ENCODE measurements around the gene SSNA1. TPM values are rescaled to one million over a fixed set of nuclear protein-coding genes. Genes with fewer than 3 reads are reported as not detected.
A peak's percentile ranks its signal among the peaks of the same experiment; 100 is the strongest.

SSNA1 gene
- total and polyA plus RNA-seq, 2 donors: 74.9 to 85.2 TPM

DNA sequence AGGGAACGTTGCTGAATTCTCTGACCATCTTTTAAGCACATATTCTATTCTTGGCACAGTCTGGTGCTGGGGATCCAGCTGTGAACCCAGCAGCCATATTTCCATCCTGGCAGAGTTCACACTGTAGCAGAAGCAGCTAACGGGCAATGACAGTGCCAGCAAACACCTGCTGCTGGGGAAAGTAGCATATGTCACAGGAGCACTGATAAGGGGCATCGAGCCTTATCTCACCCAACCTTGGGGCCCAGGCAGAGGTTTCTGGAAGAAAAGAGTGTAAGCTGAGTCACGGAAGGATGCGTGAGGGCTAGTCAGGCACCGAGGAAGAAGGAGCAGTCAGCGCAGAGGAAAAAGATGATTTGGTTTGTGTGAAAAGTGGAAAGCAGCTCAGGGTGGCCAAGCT lies 18.1 kb downstream of the SSNA1 start:
- Histone ChIP-seq H3K4me3 (ENCODE audit: low read length in 2 of 2) (peak overlapping the region in 1 of 2 donors; percentile 92), H3K4me1 (ENCODE audit: control insufficient read depth in 2 of 2, insufficient read depth in 2 of 2, low read length in 2 of 2) (peaks cover 23 to 28% of the 10 kb centered on the region in 2 donors), H3K27me3 (ENCODE audit: control insufficient read depth in 2 of 2, insufficient read depth in 1 of 2, low read length in 1 of 2) (no peaks in the 10 kb centered on the region), H3K9me3 (ENCODE audit: control insufficient read depth in 2 of 2, insufficient read depth in 1 of 2, low read length in 1 of 2) (peaks cover 0 to 9% of the 10 kb centered on the region in 2 donors), H3K27ac (ENCODE audit: low read depth in 1 of 2, low read length in 1 of 2) (no peak overlapping the region), H3K36me3 (ENCODE audit: control insufficient read depth in 2 of 2, insufficient read depth in 2 of 2, low read length in 1 of 2) (peaks cover 10 to 11% of the 10 kb centered on the region in 2 donors)
- WGBS: 92% methylated on average over 7 of the region's 7 CpGs
- no peak for DNase-seq (ENCODE audit: low read depth in 6 of 9, low spot score in 9 of 9)

DNA sequence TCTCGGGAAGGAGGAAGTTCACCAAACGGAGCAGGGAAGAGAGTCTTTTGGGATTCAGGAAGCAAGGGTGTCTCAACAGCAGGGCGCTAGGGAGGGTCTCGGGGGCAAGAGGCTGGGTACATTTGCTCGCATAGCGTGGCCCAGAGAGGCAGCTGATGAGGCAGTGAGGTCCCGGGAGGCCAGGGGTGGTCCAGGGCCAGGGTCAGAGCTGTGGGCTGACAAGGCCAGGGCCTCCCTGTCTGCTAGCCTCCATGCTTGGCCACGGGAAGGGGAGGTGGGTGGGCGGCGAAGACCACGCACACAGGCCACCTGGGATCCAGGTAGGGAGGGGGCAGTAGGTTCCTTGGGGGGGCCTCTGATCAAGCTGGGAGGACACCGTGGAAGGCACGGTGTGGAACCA lies 23.1 kb downstream of the SSNA1 start:
- peaks cover 26 to 45% of the 10 kb centered on the region in 2 donors for H3K36me3 ChIP-seq (ENCODE audit: control insufficient read depth in 2 of 2, insufficient read depth in 2 of 2, low read length in 1 of 2)
- 89% methylated on average over 13 of the region's 13 CpGs for WGBS
- peaks cover 0 to 3% of the 10 kb centered on the region in 2 donors for H3K9me3 ChIP-seq (ENCODE audit: control insufficient read depth in 2 of 2, insufficient read depth in 1 of 2, low read length in 1 of 2)
- no peak overlapping the region for H3K27ac ChIP-seq (ENCODE audit: low read depth in 1 of 2, low read length in 1 of 2)
- peaks cover 4 to 6% of the 10 kb centered on the region in 2 donors for H3K4me1 ChIP-seq (ENCODE audit: control insufficient read depth in 2 of 2, insufficient read depth in 2 of 2, low read length in 2 of 2)
- H3K27me3 ChIP-seq (ENCODE audit: control insufficient read depth in 2 of 2, insufficient read depth in 1 of 2, low read length in 1 of 2): no peaks in the 10 kb centered on the region
- no peak for DNase-seq (ENCODE audit: low read depth in 6 of 9, low spot score in 9 of 9)
- no peak overlapping the region for H3K4me3 ChIP-seq (ENCODE audit: low read length in 2 of 2)

DNA sequence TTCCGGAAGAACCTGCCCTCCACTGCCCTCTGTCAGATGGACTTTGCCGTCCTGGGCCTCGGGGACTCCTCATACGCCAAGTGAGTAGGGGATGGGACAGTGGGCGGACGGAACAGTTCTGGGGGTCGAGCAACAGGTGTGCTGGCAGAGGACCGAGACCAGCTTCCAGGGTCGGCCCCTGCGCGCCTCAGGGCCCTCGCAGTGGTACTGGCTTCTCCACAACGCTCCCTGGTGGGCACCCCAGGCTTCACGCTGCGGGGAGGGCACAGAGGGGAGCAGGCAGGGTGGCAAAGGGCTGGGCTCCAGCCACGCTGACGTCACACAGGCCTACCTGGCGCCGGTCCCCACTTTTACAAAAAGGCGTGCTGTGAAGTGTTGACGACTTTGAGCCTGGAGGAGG lies 24.0 kb downstream of the SSNA1 start:
- Histone ChIP-seq H3K4me1 (ENCODE audit: control insufficient read depth in 2 of 2, insufficient read depth in 2 of 2, low read length in 2 of 2) (no peaks in the 10 kb centered on the region), H3K36me3 (ENCODE audit: control insufficient read depth in 2 of 2, insufficient read depth in 2 of 2, low read length in 1 of 2) (peaks cover 27 to 52% of the 10 kb centered on the region in 2 donors), H3K4me3 (ENCODE audit: low read length in 2 of 2) (no peak overlapping the region), H3K27me3 (ENCODE audit: control insufficient read depth in 2 of 2, insufficient read depth in 1 of 2, low read length in 1 of 2) (no peaks in the 10 kb centered on the region), H3K9me3 (ENCODE audit: control insufficient read depth in 2 of 2, insufficient read depth in 1 of 2, low read length in 1 of 2) (peaks cover 0 to 3% of the 10 kb centered on the region in 2 donors), H3K27ac (ENCODE audit: low read depth in 1 of 2, low read length in 1 of 2) (no peak overlapping the region)
- no peak for DNase-seq (ENCODE audit: low read depth in 6 of 9, low spot score in 9 of 9)
- WGBS: 96% methylated on average over 21 of the region's 21 CpGs

DNA sequence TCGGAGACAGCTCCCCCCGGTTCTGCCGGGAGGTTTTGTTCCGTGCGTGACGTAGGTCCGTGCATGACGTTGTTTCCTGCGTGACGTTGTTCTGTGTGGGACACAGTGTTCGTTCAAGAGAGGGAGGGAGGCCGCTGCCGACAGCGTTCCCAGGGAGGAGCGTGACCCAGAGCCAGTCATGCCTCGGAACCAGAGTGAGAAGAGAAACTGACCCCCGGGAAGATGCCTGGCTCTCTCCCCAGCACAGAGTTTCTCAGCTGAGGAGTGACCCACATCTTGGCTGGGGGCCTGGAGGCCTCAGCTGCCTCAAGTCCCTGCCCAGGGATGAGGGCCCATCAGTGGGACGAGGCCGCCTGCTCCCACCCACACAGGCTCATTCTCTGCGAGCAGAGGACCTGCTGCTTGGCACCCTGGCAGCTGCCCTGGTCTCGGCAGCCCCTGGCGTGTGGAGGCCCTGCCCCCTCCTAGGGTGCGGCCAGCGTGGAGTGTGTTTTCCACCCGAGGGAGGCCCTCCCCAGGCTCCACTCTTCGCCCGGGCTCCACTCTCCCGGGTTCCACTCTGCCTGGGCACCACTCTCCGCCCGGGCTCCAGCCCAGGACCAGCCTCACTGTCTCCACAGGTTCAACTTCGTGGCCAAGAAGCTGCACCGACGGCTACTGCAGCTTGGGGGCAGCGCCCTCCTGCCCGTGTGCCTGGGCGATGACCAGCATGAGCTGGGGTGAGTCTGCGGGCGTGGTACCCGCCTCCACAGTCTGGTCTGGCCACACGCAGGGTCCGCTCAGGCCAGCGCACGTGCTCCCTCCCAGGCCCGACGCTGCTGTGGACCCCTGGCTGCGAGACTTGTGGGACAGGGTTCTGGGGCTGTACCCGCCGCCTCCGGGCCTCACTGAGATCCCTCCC lies 24.9 kb downstream of the SSNA1 start:
- no peak for DNase-seq (ENCODE audit: low read depth in 6 of 9, low spot score in 9 of 9)
- Histone ChIP-seq H3K4me3 (ENCODE audit: low read length in 2 of 2) (no peak overlapping the region), H3K27me3 (ENCODE audit: control insufficient read depth in 2 of 2, insufficient read depth in 1 of 2, low read length in 1 of 2) (no peaks in the 10 kb centered on the region), H3K36me3 (ENCODE audit: control insufficient read depth in 2 of 2, insufficient read depth in 2 of 2, low read length in 1 of 2) (peaks cover 27 to 52% of the 10 kb centered on the region in 2 donors), H3K27ac (ENCODE audit: low read depth in 1 of 2, low read length in 1 of 2) (no peak overlapping the region), H3K4me1 (ENCODE audit: control insufficient read depth in 2 of 2, insufficient read depth in 2 of 2, low read length in 2 of 2) (no peaks in the 10 kb centered on the region), H3K9me3 (ENCODE audit: control insufficient read depth in 2 of 2, insufficient read depth in 1 of 2, low read length in 1 of 2) (peaks cover 0 to 3% of the 10 kb centered on the region in 2 donors)
- 97% methylated on average over 49 of the region's 49 CpGs for WGBS

DNA sequence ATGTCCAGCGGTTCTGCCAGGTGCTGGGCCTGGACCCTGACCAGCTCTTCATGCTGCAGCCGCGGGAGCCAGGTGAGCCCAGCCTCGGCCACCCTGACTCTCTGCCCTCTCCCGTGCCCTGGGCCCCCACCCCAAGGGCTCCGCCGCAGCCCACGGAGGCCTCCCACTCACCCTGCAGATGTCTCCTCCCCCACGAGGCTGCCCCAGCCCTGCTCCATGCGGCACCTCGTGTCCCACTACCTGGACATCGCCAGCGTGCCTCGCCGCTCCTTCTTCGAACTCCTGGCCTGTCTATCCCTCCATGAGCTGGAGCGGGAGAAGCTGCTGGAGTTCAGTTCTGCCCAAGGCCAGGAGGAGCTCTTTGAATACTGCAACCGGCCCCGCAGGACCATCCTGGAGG lies 26.1 kb downstream of the SSNA1 start:
- Histone ChIP-seq H3K4me1 (ENCODE audit: control insufficient read depth in 2 of 2, insufficient read depth in 2 of 2, low read length in 2 of 2) (no peaks in the 10 kb centered on the region), H3K9me3 (ENCODE audit: control insufficient read depth in 2 of 2, insufficient read depth in 1 of 2, low read length in 1 of 2) (no peaks in the 10 kb centered on the region), H3K27me3 (ENCODE audit: control insufficient read depth in 2 of 2, insufficient read depth in 1 of 2, low read length in 1 of 2) (no peaks in the 10 kb centered on the region), H3K27ac (ENCODE audit: low read depth in 1 of 2, low read length in 1 of 2) (no peak overlapping the region), H3K4me3 (ENCODE audit: low read length in 2 of 2) (no peak overlapping the region), H3K36me3 (ENCODE audit: control insufficient read depth in 2 of 2, insufficient read depth in 2 of 2, low read length in 1 of 2) (peaks cover 23 to 45% of the 10 kb centered on the region in 2 donors)
- WGBS: 99% methylated on average over 19 of the region's 19 CpGs
- no peak for DNase-seq (ENCODE audit: low read depth in 6 of 9, low spot score in 9 of 9)

DNA sequence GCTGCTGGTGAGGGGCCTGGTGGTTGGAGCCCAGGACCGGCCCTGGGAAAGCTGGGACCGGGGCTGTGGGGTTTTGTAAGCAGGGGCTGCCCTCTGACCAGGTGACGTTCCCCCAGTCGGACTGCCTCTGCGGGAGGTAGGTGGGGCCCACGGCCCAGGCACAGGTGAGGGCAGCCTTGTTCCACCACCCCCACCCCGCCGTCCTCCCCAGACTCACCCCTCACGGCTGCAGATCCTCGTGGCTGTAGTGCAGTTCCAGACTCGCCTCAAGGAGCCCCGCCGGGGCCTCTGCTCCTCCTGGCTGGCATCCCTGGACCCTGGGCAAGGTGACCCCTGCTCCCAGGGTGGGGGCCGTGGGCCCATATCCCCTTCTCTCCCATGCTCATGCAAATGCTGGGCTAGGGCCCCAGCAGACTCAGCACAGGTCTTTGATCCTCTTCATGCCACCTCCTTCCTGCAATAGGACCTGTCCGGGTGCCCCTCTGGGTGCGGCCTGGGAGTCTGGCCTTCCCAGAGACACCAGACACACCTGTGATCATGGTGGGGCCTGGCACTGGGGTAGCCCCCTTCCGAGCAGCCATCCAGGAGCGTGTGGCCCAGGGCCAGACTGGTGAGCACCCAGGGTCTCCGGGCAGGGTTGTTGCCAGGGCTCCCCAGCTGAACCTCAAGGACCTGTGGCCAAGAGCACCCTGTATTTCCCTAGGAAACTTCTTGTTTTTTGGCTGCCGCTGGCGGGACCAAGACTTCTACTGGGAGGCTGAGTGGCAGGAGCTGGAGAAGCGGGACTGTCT lies 26.9 kb downstream of the SSNA1 start:
- Histone ChIP-seq H3K27ac (ENCODE audit: low read depth in 1 of 2, low read length in 1 of 2) (no peak overlapping the region), H3K36me3 (ENCODE audit: control insufficient read depth in 2 of 2, insufficient read depth in 2 of 2, low read length in 1 of 2) (peaks cover 23 to 40% of the 10 kb centered on the region in 2 donors), H3K4me1 (ENCODE audit: control insufficient read depth in 2 of 2, insufficient read depth in 2 of 2, low read length in 2 of 2) (no peaks in the 10 kb centered on the region), H3K27me3 (ENCODE audit: control insufficient read depth in 2 of 2, insufficient read depth in 1 of 2, low read length in 1 of 2) (peaks cover 0 to 7% of the 10 kb centered on the region in 2 donors), H3K4me3 (ENCODE audit: low read length in 2 of 2) (no peak overlapping the region), H3K9me3 (ENCODE audit: control insufficient read depth in 2 of 2, insufficient read depth in 1 of 2, low read length in 1 of 2) (no peaks in the 10 kb centered on the region)
- 98% methylated on average over 22 of the region's 22 CpGs for WGBS
- DNase-seq (ENCODE audit: low read depth in 6 of 9, low spot score in 9 of 9): no peak

DNA sequence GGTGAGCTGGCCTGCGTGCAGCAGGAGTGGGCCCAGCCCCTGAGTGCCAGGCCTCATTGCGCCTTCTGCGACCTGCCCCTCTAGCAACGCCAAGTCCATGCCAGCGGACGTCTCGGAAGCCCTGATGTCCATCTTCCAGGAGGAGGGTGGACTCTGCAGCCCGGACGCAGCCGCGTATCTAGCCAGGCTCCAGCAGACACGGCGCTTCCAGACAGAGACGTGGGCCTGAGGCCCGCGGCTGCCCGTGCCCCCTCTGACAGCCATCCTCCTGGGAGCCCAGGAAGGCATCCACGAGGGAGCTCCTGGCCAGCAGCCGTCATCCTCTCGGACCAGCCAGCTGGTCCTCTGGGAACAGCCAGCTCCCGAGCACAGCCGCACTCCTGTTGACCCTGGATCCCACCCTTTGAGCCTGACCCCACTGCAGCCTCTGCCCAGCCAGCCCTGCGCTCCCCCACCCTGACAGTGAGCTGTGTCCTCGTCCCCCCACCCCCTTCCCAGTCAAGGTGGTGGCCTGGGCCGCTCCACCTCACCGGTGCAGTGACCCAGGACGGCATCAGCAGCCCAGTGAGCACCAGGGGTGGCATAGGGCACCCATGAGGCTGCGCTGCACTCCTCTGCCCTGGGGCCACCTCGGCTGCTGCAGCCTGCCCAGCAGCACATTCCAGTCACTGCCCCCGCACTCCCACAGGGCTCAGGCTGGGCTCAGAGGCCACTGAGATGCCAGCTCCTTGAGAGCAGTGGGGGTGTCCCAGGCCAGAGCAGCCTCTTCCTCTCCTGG lies 27.9 kb downstream of the SSNA1 start:
- H3K4me1 ChIP-seq (ENCODE audit: control insufficient read depth in 2 of 2, insufficient read depth in 2 of 2, low read length in 2 of 2): no peaks in the 10 kb centered on the region
- peak overlapping the region in 1 of 2 donors; percentile 52 for H3K27ac ChIP-seq (ENCODE audit: low read depth in 1 of 2, low read length in 1 of 2)
- WGBS: 97% methylated on average over 30 of the region's 30 CpGs
- H3K9me3 ChIP-seq (ENCODE audit: control insufficient read depth in 2 of 2, insufficient read depth in 1 of 2, low read length in 1 of 2): no peaks in the 10 kb centered on the region
- peaks cover 4 to 17% of the 10 kb centered on the region in 2 donors for H3K27me3 ChIP-seq (ENCODE audit: control insufficient read depth in 2 of 2, insufficient read depth in 1 of 2, low read length in 1 of 2)
- peaks cover 23 to 40% of the 10 kb centered on the region in 2 donors for H3K36me3 ChIP-seq (ENCODE audit: control insufficient read depth in 2 of 2, insufficient read depth in 2 of 2, low read length in 1 of 2)
- H3K4me3 ChIP-seq (ENCODE audit: low read length in 2 of 2): no peak overlapping the region
- no peak for DNase-seq (ENCODE audit: low read depth in 6 of 9, low spot score in 9 of 9)

DNA sequence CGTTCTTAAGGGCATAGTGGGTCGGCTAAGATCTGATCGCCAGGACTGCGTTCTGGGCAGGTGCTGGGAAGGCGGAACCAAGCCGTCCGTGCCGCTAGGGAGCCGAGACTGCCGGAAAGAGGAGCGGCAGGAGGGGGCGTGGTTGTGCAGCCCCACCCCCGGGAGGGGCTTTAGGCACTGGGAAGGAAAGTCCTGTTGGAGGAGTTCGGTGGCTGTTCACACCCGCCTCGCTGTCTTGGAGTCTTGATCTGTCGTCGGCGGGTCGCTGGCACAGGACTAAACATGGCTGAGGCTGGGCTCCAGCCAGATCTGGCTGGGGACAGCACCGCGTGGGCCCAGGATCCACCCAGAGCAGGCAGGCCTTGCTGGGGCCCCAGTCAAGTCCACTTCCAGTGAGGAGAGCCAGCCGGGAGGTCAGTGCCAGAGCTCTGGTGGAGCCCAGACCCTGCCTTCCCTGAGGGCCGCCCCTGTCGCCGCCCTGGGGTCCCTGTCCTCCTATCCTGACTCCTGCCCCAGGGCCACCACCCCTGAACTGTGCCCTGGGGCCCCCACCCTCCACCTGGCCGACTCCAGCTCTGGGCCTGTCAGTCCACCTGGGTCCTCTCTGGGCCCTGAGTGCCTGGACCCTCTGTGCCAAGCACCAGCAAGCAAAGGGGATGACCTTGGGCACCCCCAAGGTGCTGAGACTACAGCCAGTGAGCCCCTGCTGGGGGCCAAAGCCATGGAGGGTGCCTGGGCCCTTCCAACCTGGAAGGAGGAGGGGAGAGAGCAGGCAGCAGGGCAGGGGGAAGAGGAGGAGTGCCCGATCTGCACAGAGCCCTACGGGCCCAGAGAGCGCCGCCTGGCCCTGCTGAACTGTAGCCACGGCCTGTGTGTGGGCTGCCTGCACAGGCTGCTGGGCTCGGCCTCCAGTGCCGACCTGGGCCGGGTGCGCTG lies 29.1 kb downstream of the SSNA1 start:
- DNase-seq (ENCODE audit: low read depth in 6 of 9, low spot score in 9 of 9): no peak
- 91% methylated on average over 36 of the region's 36 CpGs for WGBS
- Histone ChIP-seq H3K9me3 (ENCODE audit: control insufficient read depth in 2 of 2, insufficient read depth in 1 of 2, low read length in 1 of 2) (no peaks in the 10 kb centered on the region), H3K4me1 (ENCODE audit: control insufficient read depth in 2 of 2, insufficient read depth in 2 of 2, low read length in 2 of 2) (peaks cover under 1 to 10% of the 10 kb centered on the region in 2 donors), H3K27ac (ENCODE audit: low read depth in 1 of 2, low read length in 1 of 2) (peak overlapping the region in 1 of 2 donors; percentile 46), H3K4me3 (ENCODE audit: low read length in 2 of 2) (no peak overlapping the region), H3K36me3 (ENCODE audit: control insufficient read depth in 2 of 2, insufficient read depth in 2 of 2, low read length in 1 of 2) (peaks cover 23 to 38% of the 10 kb centered on the region in 2 donors), H3K27me3 (ENCODE audit: control insufficient read depth in 2 of 2, insufficient read depth in 1 of 2, low read length in 1 of 2) (peaks cover 16 to 26% of the 10 kb centered on the region in 2 donors)

Data from thymus (tissue), 11 donors.